Measurements from ENCODE around the gene ZFP90. TPM values are rescaled to one million over a fixed set of nuclear protein-coding genes. Genes with fewer than 3 reads are reported as not detected.

Gene ZFP90
- total and polyA plus RNA-seq, 9 of the 15 experiments (the other 6 are each of a cell fraction or from before 2014, with no cell fraction given): 0.66 to 2.9 (median 2.3) TPM

GRCh38 chr16:68533937-68534336 lies 5.2 kb upstream of the ZFP90 start (continued):
- TF ChIP-seq MAX (CRISPR knock-in tag; IDR thresholded peaks at IDR 0.05) (no peak), RUNX1 (IDR thresholded peaks at IDR 0.05; ENCODE audit: low read depth) (no peak), SAFB (IDR thresholded peaks at IDR 0.05; ENCODE audit: borderline replicate concordance, low read depth, low read length) (no peak)

GRCh38 chr16:68535331-68535730 lies 3.8 kb upstream of the ZFP90 start:
- Histone ChIP-seq H2AFZ (ENCODE audit: low read depth, low read length) (no peak overlapping the region), H3K36me3 (ENCODE audit: control insufficient read depth, insufficient read depth, low read length) (no peaks in the 10 kb centered on the region), H3K4me3 (no peak overlapping the region), H3K4me2 (ENCODE audit: insufficient read depth, low read length) (no peak overlapping the region), H3K9me1 (ENCODE audit: control insufficient read depth, insufficient read depth, low read length) (no peaks in the 10 kb centered on the region), H3K27ac (ENCODE audit: extremely low read depth, low read depth, low read length) (no peak overlapping the region), H4K20me1 (replicated peaks; ENCODE audit: control insufficient read depth, insufficient read depth, low read length) (no peaks in the 10 kb centered on the region), H3K27me3 (ENCODE audit: control insufficient read depth in 2 of 2, insufficient read depth in 2 of 2, low read length in 2 of 2) (0 out of 5 replicates have a peak, but pooled peaks cover 0 to 4% of the 10 kb centered on the region in 2 experiments), H3K9ac (ENCODE audit: insufficient read depth in 1 of 2, low read depth in 2 of 2, low read length in 2 of 2) (no peak overlapping the region), H3K79me2 (ENCODE audit: control insufficient read depth, insufficient read depth, low read length) (no peaks in the 10 kb centered on the region), H3K4me1 (replicated peaks in 1 of 2; ENCODE audit: control insufficient read depth in 2 of 2, insufficient read depth in 2 of 2, low read length in 2 of 2) (peaks cover 0 to 12% of the 10 kb centered on the region in 2 experiments; a peak in 2 of 5 replicates), H3K9me3 (replicated peaks; ENCODE audit: control insufficient read depth, insufficient read depth, low read depth, low read length) (no peaks in the 10 kb centered on the region)
- WGBS (ENCODE audit: insufficient coverage, low coverage, missing lambda C conversion rate): 0% methylated on average over 1 of the region's 1 CpG
- POLR2A ChIA-PET: interaction anchor here (0.7 kb wide), 1 partner anchor 25 kb away, joined by 3 read pairs; no protein-coding TSS in a partner anchor
- intact Hi-C loops (cut with micrococcal nuclease): no loop called here
- in situ Hi-C loops (cut with MboI): no loop called here
- no TSS peak for BruUV-seq (replicated peaks)
- FAIRE-seq: no peak
- CTCF ChIA-PET (ENCODE audit: low intra/inter-chr PET ratio): no interaction called here
- DNase-seq (ENCODE audit: extremely low read depth in 1 of 4, low spot score in 3 of 4): no peak
- ATAC-seq: no peak
- TF ChIP-seq SP2 (IDR thresholded peaks at IDR 0.05; ENCODE audit: extremely low read depth, low read depth, low read length, poor library complexity, severe bottlenecking) (no peak), SMAD1 (IDR thresholded peaks at IDR 0.05; ENCODE audit: low read depth, low read length, partially characterized antibody) (no peak), SUPT5H (IDR thresholded peaks at IDR 0.05) (no peak), ZNF830 (CRISPR knock-in tag; IDR thresholded peaks at IDR 0.05) (no peak), ESRRB (CRISPR knock-in tag; IDR thresholded peaks at IDR 0.05; ENCODE audit: borderline replicate concordance) (no peak), EWSR1 (IDR thresholded peaks at IDR 0.05; ENCODE audit: borderline replicate concordance, low read depth, partially characterized antibody) (no peak), TAF9B (IDR thresholded peaks at IDR 0.05; ENCODE audit: partially characterized antibody) (no peak), RHOXF2B (CRISPR knock-in tag; conservative IDR thresholded peaks at IDR 0.05) (no peak), DIDO1 (tag; IDR thresholded peaks at IDR 0.05; ENCODE audit: low read depth) (no peak)

Measured in K562 (cell line).